NCI-H2029 treated with DMSO at 0.1 percent for 48 hours (cell line): ENCODE results near the gene RTN1.

Experiments used
- DNase-seq: peaks from one replicate; lab custom pipeline; 2025; lab: John Stamatoyannopoulos, UW

The RTN1 gene

GRCh38 chr14:59870277-59871165 lies at the start of gene RTN1:
RTN1 (minus strand) TSS chr14:59870776; CDS start chr14:59870630, 146 bp downstream.
- DNase-seq = peak; percentile 56

GRCh38 chr14:59920378-59920683 lies 49.8 kb upstream of the RTN1 start:
- DNase-seq = no peak

DNA sequence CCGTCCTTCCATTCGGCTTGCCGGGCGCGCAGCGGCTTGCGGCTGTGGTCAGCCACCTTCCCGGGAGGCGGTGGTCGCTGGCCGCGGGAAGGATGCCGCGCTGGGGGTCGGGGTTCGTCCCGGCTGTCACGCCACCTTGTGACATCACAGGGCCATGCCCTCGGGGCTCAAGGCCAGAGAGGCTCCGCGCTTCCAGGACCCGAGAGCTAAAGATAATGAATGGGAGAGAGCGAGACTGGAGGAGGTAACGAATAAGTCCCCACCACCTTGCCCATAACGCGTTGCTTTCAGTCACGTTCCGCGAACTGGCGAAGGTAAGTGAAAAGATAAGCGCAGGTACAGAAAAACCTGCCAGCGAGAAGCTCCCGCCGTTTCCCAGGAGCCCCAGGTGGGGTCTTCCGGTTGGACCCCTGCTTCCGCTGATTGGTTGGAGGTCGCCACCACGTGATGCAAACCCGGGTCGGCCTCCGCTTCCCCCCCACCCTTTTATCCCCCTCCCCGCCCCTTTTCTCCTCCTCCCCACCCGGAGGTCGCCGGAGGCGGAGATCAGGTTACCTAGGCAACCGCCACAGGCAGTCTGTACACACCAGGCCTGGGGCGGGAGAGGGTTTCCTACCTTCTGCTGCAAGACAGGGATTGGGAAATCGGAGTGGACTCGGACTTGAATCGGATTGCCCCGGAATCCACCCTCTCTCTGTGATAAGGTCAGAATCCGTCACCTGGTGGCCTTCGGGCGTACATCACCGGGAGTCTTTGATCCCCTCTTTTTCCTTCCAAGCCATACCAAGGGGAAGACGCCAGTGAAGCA lies 49.2 kb upstream of the RTN1 start, which contains the start of gene LRRC9:
Gene LRRC9, plus strand, starts transcription at position 575 of the 808 bp plus-strand sequence.
- peak; percentile 36 for DNase-seq

GRCh38 chr14:59918824-59919569 lies 48.4 kb upstream of the RTN1 start:
- DNase-seq = peak; percentile 15

- no peak for DNase-seq
Observed at GRCh38 chr14:59913187-59913586, 42.6 kb upstream of the RTN1 start.

GRCh38 chr14:59912443-59912842 lies 41.9 kb upstream of the RTN1 start:
- DNase-seq = no peak

DNA sequence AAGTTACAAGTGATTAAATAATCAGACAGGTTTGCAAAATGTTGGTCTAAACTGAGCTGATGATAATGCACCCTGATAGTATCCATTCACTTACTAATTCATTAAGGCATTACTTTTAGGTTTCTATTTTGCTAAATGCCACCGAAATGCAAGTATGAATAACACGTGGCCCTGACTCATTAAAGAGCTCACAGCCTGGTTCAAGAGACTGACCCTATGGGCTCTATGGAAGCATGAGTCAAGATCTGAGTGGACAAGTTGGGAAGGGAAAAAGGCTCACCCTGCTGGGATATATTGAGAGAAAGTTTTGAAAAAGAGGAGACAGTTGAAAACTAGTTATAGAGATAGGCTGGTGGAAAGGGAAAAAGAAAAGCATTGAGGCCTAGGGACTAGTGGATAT lies 34.6 kb upstream of the RTN1 start:
- DNase-seq = no peak

DNA sequence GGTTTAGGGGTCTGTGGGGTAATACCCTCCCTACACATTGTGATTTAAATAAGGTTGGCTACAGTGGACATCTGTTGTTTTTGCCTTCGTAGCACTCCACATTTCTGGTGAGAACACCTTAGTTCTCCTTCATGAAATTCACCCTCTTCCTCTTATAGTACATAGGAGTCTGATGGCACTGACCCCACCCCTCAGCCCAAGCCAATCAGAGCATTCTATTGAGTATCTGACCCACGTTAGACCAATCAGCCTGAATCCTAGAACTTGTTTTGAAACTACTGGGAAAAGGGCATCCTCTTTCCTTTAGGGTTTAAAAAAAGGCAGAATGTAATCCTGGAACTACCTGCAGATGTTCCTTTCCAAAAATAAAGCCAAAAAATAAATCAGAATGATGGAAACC lies 33.6 kb upstream of the RTN1 start:
- no peak for DNase-seq

GRCh38 chr14:59900556-59900955 lies 30.0 kb upstream of the RTN1 start:
- no peak for DNase-seq

- peak; percentile 5 for DNase-seq
Observed at GRCh38 chr14:59897757-59898383, 27.3 kb upstream of the RTN1 start.

GRCh38 chr14:59895721-59896120 lies 25.1 kb upstream of the RTN1 start:
- no peak for DNase-seq

DNA sequence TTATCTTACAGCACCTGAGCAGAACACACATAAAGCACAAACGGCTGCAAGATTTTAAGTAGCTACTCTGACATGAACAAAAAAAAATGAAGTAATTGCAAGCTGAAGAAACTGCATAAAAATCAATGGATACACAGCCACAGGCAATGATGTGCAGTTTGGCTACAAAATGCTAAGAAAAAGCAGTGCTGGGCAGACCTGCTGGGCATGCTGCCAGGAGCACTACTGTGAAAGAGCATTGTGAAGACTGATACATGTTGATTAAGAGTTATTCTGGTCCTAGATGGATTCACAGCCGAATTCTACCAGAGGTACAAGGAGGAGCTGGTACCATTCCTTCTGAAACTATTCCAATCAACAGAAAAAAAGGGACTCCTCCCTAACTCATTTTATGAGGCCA lies 20.1 kb upstream of the RTN1 start:
- DNase-seq = no peak

- no peak for DNase-seq
Observed at GRCh38 chr14:59882957-59883356, 12.4 kb upstream of the RTN1 start.

GRCh38 chr14:59871166-59871495 lies 555 bp upstream of the RTN1 start:
- no peak for DNase-seq

GRCh38 chr14:59869381-59870255 lies 958 bp downstream of the RTN1 start:
- no peak for DNase-seq

DNA sequence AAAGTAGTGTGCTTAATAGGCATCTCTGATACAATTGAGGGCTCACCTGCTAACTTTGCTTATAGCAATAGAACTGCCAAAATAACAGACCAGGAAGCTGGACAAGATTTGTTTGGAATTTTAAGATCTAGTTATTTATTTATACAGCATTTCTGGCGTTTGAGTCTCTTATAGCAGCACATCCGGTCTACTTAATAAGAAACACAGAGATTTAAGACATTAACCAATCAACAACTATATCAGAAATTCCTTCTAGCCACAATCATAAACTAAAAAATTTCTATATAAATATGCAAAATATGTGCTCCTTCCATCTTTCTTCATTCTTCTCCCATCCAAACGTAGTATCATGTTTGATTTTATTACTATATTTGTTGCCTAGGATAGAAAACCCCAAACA lies 2.6 kb downstream of the RTN1 start:
- no peak for DNase-seq

GRCh38 chr14:59863806-59864525 lies 6.6 kb downstream of the RTN1 start:
- no peak for DNase-seq

DNA sequence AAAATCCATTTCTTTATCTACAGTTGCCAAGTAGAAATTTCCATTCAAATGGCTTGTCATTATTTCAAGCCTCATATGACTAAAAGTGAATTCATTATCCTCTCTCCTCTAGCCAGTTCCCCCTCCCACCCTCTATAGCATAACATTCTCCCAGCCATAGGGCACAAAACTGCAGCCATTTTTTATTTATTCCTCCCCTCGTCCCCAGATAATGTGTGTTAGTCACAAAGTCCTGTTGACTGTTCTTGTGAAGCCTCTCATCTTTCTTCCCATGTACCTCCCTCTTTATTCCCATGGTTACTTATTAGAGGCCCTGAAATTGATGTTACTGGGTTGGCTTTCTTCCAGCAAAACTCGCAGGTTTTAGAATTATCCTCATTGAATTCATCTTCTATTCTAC lies 13.2 kb downstream of the RTN1 start:
- no peak for DNase-seq

DNA sequence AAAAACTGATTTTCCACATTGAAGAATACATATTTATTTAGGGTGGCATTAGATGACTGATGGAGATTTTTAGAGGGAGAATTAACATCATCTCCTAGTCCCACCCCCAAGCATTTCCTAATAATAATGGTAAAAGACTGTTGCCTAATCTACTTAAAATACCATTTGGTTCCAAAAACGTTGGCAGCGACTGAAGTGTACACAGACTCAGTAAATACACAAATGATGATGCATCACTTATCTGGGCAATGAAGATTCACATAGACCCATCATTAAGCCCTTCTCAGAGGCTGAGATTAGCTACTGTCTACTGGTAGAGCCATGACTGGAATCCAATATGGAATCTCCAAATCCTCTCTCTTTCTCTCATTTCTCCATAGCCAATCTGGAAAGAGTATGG lies 18.2 kb downstream of the RTN1 start:
- no peak for DNase-seq

GRCh38 chr14:59850458-59850857 lies 20.1 kb downstream of the RTN1 start:
- DNase-seq = no peak
